Ishikawa (cell line): ENCODE measurements around the gene GFOD2.

Experiments used
- CEBPB ChIP-seq: IDR thresholded peaks from 2 replicates; pipeline ENCODE4 v1.6.1; 2012
- CREB1 ChIP-seq: IDR thresholded peaks from 2 replicates; pipeline ENCODE4 v1.6.1; 2012; ENCODE audit warnings: low read depth
- EGR1 ChIP-seq: IDR thresholded peaks from 2 replicates; pipeline ENCODE4 v1.6.1; 2012
- EP300 ChIP-seq: IDR thresholded peaks from 2 replicates; pipeline ENCODE4 v1.6.1; 2012; ENCODE audit warnings: borderline replicate concordance
- NFIC ChIP-seq: IDR thresholded peaks from 2 replicates; pipeline ENCODE4 v1.6.1; 2012
- RAD21 ChIP-seq: IDR thresholded peaks from 2 replicates; pipeline ENCODE4 v1.6.1; 2012; ENCODE audit warnings: low read depth
- TAF1 ChIP-seq: IDR thresholded peaks from 2 replicates; pipeline ENCODE4 v1.6.1; 2012; ENCODE audit warnings: low read depth, mild to moderate bottlenecking
- TCF12 ChIP-seq: IDR thresholded peaks from 2 replicates; pipeline ENCODE4 v1.6.1; 2012; ENCODE audit warnings: low read depth
- TEAD4 ChIP-seq: IDR thresholded peaks from 2 replicates; pipeline ENCODE4 v1.6.1; 2012
- YY1 ChIP-seq: IDR thresholded peaks from 2 replicates; pipeline ENCODE4 v1.6.1; 2012; ENCODE audit warnings: low read depth
- ZBTB7A ChIP-seq: IDR thresholded peaks from 2 replicates; pipeline ENCODE4 v1.6.1; 2012; ENCODE audit warnings: low read depth
- TF ChIP-seq, protein P1 (sequence below): IDR thresholded peaks from 2 replicates; pipeline ENCODE4 v1.6.1; 2012; ENCODE audit warnings: low read depth, mild to moderate bottlenecking
- TF ChIP-seq, protein P2 (sequence below): IDR thresholded peaks from 2 replicates; pipeline ENCODE4 v1.6.1; 2012
- TF ChIP-seq, protein P3 (sequence below): IDR thresholded peaks from 2 replicates; pipeline ENCODE4 v1.6.1; 2012

DNA sequence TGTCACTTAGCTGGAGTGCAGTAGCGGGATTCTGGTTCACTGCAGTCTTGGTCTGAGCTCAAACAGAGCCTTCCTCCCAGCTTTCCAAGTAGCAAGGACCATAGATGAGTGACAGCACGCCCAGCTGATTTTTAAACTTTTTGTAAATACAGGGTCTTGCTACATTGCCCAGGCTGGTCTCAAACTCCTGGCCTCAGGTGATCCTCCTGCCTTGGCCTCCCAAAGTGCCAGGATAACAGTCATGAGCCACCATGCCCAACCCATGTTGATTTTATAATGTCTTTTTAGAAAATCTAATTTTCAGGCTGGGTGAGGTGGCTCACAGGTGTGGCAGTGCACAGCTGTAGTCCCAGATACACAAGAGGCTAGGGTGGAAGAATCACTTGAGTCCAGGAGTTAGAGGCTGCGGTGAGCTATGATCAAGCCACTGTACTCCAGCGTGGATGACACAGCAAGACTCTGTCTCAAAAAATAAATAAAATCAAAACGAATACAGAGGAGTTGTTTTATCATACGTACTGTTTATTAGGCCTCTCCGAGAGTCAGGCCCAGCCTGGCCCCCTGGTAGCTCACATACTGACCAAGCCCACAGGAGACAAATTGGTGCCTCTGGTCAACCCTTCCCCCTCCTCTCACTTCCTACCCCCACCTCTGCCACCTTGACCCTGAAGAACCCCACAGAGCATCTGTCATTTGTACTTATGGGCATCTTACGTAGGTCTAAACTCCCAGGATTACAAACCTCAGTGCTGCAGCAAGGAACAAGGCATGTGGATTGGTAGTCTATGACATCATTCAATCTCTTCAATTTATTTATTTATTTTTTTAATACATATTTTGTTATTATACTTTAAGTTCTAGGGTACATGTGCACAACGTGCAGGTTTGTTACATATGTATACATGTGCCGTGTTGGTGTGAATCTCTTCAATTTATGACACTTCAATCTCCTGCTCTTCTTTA is 38.9 kb downstream of the GFOD2 start:
- TF ChIP-seq NFIC (no peak), EP300 (no peak), CEBPB (no peak), TAF1 (no peak), RAD21 (no peak), ZBTB7A (no peak), TCF12 (no peak), YY1 (no peak), CREB1 (no peak), EGR1 (no peak), TEAD4 (no peak)
- TF ChIP-seq, protein P1, sequence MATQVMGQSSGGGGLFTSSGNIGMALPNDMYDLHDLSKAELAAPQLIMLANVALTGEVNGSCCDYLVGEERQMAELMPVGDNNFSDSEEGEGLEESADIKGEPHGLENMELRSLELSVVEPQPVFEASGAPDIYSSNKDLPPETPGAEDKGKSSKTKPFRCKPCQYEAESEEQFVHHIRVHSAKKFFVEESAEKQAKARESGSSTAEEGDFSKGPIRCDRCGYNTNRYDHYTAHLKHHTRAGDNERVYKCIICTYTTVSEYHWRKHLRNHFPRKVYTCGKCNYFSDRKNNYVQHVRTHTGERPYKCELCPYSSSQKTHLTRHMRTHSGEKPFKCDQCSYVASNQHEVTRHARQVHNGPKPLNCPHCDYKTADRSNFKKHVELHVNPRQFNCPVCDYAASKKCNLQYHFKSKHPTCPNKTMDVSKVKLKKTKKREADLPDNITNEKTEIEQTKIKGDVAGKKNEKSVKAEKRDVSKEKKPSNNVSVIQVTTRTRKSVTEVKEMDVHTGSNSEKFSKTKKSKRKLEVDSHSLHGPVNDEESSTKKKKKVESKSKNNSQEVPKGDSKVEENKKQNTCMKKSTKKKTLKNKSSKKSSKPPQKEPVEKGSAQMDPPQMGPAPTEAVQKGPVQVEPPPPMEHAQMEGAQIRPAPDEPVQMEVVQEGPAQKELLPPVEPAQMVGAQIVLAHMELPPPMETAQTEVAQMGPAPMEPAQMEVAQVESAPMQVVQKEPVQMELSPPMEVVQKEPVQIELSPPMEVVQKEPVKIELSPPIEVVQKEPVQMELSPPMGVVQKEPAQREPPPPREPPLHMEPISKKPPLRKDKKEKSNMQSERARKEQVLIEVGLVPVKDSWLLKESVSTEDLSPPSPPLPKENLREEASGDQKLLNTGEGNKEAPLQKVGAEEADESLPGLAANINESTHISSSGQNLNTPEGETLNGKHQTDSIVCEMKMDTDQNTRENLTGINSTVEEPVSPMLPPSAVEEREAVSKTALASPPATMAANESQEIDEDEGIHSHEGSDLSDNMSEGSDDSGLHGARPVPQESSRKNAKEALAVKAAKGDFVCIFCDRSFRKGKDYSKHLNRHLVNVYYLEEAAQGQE: no peak
- TF ChIP-seq, protein P2, sequence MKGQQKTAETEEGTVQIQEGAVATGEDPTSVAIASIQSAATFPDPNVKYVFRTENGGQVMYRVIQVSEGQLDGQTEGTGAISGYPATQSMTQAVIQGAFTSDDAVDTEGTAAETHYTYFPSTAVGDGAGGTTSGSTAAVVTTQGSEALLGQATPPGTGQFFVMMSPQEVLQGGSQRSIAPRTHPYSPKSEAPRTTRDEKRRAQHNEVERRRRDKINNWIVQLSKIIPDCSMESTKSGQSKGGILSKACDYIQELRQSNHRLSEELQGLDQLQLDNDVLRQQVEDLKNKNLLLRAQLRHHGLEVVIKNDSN: no peak
- TF ChIP-seq, protein P3, sequence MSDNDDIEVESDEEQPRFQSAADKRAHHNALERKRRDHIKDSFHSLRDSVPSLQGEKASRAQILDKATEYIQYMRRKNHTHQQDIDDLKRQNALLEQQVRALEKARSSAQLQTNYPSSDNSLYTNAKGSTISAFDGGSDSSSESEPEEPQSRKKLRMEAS: no peak
